Right kidney (tissue), 1 donor: Measurements from ENCODE around the gene KLC3.

Source experiments
- DNase-seq: peaks from one replicate; pipeline ENCODE4 v3.0.0-alpha.2; 2016

KLC3 gene

DNA sequence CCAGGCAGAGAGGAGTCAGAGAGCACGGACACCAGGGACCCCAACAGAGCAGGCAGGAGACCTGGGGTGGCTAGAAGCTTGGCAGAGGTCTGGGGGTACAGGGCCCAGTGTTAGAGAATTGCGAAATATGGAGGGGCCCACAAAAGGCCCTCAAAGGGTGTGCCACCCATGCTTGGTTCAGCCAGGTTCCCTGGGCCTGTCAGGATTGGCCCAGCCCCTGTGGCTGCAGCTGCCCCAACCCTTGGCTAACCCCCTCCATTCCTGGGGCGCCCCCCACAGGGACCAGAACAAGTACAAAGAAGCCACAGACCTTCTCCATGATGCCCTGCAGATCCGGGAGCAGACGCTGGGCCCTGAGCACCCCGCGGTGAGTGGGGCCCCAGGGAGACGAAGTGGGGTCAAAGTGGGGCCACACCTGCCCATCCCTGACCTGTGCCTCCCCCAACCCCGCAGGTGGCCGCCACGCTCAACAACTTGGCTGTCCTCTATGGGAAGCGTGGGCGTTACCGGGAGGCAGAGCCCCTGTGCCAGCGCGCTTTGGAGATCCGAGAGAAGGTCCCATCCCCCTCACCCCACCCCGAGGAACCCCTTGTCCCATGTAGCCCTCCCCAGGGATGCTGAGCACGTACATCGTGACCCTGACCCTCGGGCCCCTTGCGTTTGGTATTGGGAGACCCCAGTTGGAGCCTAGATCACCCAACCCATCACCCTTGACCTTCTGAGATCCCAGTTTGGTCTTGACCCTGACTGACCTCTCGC, 8.0 kb downstream of the KLC3 start:
- no peak for DNase-seq

DNA sequence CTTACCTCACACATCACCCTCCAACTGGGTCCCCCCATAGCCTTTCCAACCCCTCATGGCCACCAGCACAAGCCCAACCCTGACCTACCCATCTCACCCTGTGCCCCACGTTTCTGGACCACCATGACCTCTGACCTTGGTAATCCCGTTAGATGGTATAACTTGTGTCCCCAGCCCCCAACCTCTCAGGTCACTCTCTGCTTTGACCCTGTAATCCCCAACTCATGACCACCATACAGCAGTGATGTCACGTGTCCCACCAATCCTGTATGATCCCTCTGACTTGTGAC, 8.5 kb downstream of the KLC3 start:
- DNase-seq, result no peak

DNA sequence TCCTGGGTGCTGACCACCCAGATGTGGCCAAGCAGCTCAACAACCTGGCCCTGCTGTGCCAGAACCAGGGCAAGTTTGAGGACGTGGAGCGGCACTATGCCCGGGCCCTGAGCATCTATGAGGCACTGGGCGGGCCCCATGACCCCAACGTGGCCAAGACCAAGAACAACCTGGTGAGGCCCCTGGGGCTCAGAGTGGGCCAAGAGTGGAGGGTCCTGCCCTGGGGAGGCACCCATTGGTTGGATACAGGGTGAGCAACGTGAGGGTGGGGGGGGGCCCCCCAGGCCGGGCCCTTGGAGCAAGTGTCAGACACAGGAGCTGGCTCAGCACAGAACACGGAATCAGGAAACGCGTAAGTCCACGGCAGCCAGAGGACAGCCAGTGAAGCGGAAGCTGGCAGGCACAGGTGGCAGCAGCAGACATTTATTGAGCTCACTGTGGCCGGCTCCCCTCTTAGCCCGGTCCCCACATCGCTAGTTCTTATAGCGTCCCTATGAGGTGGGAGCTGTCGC, 8.9 kb downstream of the KLC3 start:
- DNase-seq, result no peak

DNA sequence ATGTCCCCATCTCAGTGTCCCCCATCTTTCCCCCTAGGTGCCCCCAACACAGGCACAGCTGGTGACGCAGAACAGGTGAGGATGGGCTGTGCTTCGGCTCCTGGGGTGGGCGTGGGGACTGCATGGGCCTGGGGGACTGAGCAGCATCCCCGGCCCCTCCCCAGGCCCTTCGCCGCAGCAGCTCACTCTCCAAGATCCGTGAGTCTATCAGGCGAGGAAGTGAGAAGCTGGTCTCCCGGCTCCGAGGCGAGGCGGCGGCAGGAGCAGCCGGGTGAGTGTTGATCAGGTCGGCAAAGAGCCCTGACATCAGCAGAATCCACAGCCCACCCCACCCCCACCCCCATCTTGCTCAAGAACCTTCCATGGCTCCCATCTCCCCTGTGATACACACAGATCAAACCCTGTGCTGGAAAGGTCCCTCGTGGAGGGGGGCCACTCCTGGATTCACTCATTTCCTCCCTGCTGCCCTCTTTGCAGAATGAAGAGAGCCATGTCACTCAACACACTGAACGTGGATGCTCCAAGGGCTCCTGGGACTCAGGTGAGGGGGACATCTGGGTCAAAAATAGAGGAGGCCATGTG, 10.0 kb downstream of the KLC3 start:
- DNase-seq, result no peak

DNA sequence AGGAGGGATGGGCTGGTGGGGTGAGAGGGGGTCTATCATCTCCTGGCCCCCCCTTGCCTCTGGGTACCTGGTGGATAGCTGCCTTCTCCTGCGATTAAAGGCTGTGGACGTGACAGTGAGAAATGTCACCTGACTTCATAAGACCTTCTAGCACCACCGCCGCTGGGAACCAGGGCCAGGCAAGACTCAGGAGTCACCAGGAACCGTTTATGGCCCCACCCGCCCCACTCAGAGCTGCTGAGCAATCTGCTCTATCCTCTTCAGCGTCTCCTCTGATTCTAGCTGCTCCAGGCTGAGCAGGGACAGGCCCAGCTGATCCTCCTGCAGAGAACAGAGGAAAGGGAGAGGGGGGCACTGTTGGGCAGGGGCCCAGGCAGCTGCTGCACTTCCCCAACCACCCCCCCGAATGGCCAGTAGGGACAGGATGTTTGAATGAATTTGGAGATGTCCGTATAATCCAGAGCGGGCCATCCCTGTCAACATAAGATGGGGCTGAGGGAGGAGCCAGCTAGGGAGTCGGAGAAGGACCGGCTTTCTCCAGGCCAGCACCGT, 10.9 kb downstream of the KLC3 start:
- no peak for DNase-seq

DNA sequence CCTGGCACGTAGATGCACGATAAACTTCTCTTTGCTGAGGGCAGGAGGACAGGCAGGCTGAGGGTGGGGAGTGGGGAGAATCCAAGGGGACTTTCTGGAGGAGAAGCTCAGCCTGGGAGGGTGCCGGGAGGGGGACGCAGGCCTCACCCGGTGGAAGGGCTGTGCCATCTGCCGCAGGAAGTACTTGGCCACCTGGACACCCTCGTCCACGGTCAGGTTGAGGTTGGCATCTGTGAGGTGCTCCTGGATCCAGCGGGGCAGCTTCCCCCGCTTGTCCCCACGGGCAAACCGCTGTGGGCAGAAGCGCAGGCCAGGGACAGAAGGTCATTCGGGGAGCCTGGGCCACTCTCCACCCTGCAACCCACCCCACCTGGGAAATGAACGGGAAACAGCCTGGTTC, 11.5 kb downstream of the KLC3 start:
- no peak for DNase-seq

DNA sequence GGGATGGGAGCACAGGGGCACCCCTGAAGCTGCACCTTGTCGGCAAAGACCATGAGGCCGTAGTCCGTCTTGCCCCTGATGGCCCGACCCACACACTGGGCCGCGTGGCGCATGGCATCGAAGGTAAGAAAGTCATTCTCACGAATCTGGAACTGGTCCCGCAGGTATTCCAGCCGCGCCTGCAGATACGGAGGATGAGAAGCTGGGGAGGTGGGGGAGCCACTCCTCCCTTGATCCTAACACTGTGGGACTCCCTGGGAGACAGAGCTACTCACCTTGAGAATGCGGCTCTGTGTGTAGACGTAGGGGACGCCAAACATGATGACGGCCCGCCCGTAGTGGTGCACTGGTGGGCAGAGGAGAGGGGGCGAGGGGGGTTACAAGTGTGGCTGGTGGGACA, 11.9 kb downstream of the KLC3 start:
- no peak for DNase-seq

DNA sequence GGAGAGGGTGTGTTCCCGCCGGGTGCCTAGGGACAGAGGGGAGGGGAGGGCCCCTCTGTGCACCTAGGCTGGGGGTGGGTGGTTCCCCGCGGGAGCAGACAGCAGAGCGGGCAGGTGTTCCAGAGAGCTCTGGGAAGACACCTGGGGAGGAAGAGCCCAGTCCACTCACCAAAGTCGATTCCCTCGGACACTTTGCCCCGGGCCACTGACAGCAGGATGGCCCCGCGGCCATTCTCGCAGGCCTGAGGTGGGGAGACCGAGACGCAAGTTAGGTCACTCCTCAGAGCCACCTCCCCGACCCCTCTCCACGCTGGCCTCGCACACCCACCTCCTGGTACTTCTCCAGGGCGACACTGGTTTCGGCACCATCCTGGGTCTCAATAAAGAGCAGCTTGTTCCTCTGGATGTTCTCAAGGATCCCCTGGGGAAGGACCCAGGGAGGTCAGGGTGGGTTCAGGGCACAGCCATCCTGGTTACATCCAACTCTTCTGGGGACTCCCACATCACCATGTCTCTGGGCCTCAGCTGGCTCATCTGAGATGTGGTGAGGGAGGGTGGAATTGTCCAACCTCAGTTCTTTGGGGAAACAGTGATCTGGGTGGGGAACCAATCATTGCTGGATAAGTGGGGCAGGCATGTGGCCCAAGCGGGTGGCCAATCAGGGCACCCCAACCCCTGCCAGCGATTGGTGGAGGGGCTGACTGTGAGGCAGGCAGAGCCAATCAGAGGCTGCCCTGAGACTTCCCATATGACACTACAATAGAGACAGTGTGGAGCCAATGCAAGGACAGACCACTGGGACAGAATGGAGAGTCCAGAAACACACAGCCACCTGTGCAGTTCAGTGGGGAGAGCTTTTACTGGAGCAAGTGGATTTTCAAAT, 12.6 kb downstream of the KLC3 start:
- no peak for DNase-seq

DNA sequence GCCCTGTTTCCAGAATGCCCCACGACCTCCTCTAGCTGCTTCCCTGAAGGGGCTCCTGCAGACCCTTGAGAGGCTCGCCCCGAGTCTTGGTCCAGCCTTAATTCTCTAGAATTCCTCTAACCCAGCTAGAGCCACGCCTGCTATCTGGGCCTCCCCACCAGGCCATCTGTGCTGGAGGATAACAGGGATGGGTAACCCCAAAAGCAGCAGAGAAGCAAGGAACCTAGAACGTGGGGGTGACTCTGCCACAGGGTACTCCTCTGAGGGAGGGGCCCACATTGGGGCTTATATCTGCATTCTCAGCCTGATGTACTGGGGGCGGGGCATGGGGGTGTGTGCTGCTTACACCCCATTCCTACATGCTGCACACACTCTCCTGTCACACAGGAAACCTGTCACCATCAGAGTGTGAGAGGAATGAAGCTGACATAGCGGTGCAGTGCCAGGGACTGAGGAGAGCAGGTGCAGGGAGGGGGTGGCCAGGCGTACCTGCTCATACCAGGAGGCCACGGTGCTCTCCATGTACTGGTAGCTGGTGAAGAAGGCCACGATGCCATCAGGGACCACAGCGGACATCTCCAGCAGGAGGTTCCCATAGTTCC, 13.8 kb downstream of the KLC3 start:
- no peak for DNase-seq

DNA sequence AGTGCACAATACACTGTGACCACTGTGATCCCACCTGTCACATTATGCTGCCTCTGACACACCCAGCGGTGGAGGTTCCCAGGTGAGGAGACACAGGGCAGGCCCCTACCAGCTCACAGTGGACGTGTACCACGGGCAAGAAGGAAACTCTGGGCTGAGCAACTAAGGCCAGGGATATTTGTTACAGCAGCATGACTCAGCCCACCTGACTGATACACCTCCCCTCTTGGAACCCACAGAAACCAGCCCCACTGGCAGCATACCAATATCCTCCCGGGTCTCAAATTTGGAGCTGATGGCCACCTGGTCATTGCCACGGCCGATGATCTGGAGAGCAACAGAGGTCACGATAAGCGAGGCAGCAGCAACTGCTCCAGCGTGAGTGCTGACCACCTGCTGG, 14.9 kb downstream of the KLC3 start:
- DNase-seq, result no peak

DNA sequence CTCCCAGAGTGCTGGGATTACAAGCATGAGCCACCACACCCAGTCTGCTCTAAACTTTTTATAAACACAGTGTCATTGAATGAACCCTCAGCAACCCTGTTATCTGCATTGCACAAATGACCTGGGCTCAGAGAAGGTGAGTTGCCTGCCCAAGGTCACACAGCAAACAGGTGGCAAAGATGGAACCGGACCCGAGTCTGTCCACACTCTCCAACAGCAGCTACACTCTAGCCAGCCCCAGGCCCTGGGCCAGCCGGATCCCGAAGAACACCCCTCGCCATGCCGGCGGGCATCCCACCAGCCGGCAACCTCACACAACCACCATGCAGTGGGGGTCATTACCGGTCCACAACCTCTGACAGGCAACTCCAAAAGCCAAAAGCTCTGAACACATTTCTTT, 15.4 kb downstream of the KLC3 start:
- no peak for DNase-seq

DNA sequence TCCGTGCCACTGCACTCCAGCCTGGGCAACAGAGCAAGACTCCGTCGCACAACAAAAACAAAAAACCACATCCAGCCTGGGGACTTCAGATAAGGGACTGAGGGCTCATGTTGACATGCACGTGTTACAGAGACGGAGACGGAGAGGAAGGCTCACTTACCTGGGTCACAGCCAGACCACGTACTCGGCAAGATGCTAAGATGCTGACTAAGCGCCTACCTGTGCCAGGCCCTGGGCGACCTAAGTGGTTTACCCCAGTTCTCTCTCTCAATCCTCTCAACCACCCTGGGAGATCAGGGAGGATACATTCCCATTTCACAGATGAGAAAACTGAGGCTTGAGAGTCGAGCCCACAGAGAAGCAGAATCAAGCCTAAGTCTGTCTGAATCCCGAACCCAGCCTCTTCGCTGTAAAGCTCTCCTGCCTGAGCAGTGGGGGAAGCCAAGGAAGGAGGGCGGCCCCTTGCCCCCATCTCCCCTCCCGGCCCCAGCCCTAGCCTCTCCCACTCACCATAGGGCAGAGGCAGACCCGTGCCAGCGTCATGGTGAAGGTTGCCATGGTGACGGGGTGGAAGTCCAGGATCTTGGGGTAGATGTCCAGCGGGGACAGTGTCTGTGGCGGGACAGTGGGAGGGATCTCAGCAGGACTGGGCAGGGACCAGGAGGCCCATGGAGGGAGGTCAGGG, 16.4 kb downstream of the KLC3 start:
- DNase-seq, result no peak

DNA sequence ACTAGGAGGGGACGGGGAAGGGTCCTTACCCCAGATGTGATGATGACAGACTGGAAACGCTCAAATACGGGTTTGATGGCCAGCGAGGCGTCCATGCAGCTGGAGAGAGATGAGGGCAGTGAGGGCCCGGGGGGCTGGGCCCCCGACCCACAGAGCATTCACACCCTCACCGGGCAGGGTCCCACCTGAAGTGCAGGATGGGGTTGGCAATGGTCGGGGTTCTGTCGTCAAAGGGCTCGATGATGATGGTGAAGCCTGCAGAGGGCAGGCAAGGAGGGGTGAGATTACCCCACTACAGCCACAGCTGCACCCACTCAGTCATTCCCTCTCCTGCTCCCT, 16.9 kb downstream of the KLC3 start:
- no peak for DNase-seq

DNA sequence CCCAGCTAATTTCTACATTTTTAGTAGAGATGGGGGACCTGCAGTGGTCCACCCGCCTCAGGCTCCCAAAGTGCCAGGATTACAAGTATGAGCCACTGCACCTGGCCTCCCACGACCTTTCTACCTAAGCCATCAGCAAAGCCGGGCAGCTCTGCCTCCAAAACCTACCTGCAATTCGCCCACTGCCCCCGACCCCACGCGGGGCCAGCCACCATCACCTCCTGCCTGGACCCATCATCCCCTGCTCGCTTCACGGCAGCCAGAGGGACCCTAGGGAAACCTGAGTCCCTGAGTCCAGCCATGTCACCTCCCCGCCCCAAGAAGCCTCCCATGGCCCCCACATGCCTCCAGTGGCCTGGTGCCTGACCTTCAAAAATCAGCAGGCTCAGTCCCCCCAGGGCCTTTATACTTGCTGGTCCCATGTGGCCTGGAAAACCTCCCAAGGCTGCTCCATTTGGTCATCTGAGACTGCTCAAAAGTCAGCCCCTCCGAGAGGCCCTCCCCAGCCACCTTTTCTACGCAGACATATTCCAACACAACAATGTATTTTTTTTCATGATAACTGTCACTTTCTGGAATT, 17.8 kb downstream of the KLC3 start:
- DNase-seq, result no peak

DNA sequence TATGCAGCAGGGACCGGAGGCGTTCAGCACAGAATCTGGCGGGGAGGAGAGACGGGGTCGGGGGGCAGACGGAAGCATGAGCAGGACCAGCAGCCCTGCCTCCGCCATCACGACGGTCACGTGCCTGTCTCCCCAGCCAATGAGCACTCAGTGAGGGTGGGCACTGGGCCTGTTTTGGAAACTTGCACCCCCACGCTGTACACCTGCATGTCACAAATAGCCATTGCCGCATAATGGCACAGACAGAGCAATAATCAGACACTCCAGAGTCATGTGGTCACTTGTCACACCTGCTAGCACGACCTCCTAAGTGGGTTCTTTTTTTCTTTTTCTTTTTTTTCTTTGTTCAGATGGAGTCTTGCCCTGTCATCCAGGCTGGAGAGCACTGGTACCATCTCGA, 21.1 kb downstream of the KLC3 start:
- DNase-seq, result no peak

DNA sequence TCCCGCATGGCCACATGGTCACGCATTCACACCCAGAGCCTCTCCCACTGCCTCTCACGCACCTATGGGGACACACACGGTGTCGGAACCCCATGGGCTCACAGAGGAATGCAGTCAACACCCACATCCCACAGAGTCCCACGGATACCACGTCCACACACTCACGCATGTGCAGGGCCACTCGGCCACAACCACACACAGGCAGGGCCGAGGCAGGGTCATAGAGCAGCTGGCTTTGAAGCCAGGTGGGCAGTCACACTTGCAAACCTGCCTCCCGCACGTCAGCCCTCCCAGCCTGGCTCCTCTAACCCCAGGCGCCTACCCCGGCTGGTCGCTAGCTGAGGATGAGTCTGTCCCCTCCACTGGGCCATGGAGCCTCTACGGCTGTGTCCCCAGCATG, 21.7 kb downstream of the KLC3 start:
- no peak for DNase-seq

DNA sequence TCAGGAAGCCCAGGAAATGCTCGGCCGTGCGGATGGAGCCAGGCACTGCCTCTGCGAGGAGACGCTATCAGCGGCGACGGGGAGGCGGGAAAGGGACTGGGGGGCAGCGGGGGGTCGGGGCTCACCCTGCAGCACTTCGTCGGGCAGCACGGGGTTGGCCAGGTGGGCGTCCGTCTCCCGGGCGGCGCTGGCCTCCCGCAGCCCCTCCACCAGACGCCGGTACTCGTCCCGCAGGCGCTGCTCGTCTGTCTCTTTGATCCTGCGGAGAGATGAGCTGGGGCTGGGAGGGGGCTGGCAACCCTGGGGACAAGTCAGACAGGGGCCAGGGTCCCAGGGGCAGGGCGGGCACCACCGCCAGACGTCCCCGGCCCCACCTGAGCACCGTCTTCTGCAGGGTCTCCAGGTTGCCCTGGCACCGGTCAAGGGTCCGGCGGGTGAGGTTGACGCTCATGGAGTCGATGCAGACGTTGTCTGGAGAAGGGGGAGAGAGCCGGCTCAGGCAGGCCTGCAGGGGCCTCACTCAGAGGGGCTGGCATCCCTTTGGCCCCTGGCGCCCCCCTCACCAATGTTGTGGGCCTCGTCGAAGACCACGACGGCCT, 23.4 kb downstream of the KLC3 start:
- no peak for DNase-seq

DNA sequence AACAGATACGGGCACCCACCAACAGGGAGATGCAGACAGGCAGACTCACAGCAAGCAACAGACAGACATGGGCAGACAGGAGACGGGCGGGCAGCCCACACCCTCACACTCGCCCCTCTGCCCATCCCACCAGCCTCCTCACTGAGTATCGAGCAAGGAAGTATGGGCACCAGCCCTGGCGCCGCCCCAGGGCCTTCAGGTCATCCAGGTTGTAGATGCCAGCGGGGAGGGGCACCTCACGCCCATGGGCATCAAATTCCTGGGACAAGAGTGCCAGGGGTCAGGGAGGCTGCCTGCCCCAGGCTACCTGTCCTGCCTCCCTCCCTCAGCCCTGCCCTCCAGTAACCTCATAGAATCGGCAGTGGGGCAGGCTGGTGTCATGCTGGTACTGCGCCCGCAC, 24.1 kb downstream of the KLC3 start:
- DNase-seq, result no peak

DNA sequence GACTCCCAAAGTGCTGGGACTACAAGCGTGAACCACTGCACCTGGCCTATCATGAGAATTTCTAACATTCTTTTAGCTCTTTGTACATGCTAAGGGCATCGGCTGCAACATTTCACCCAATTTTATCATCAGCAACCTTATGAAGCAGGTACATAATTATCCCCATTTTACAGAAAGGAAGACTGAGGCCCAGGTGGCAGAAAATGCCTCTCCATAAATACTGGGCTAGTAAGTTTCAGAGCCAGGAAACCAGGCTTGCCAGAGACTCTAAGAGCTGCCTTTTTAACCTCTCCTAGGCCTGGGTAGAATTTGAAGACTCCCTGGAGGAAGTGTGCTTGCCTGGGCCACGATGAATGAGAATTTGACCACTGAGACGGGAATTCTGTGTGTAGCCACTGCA, 27.6 kb downstream of the KLC3 start:
- DNase-seq, result no peak

DNA sequence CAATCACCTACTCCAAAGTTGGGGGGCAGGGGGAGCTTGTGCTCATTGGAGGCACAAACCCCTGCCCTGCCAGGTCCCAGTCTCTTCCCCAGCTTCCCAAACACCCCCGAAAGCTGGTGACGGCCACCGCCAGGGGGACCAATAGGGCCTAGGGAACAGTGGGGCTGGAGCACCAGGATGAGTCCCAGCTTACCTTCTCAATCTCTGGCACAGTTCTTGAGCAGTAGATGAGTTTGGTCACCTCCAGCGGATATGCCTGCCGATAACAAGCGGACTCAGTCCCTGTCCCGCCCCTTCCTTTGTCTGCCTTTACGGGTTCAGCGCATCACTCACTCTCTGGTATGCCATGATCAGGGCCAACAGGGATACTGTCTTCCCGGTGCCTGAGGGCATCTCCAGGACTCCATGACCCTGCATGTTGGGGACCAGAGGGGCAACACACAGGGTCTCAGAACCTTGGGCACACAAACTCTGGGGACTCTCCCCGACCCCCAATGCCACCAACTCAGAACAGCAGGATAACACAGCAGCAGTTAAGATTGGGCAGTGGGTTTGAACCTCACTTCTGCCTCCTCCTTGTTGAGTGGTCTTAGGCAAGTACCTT, 28.3 kb downstream of the KLC3 start:
- no peak for DNase-seq
